Measurements from ENCODE around the gene C11orf68.

The C11orf68 gene

DNA sequence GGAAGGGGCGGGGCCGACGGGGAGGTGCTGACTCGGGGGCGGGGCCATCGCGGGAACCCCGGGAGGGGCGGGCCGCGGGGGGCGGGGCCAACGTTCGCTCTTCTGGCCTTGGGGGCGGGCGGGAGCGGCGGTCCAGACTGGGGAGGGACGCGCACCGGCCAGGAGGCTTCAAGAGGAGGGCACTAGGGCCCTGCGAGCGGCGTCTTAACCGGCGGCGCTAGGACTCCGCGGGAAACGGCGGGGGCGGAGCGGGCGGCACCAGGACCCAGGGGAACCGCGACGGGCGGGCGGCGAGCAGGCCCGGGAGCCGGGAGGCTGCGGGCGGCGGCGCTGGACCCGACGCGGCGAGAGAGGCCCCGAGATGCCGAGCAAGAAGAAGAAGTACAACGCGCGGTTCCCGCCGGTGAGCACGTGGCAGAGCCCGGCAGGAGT lies 295 bp upstream of the C11orf68 start, which contains the start of gene DRAP1 (continued):
- TF ChIP-seq SALL2 (tag by site-specific recombination; IDR thresholded peaks at IDR 0.05; ENCODE audit: borderline replicate concordance) (0 out of 2 replicates have a peak, but pooled peaks have one; percentile 51), ZNF266 (tag by site-specific recombination; IDR thresholded peaks at IDR 0.05; ENCODE audit: low read depth) (no peak), ZNF335 (tag by site-specific recombination; conservative IDR thresholded peaks at IDR 0.05) (no peak), ZNF37A (tag by site-specific recombination; IDR thresholded peaks at IDR 0.05) (peak; percentile 83), ZNF274 (IDR thresholded peaks at IDR 0.05; ENCODE audit: low read length) (no peak), ZNF274 (tag by site-specific recombination; IDR thresholded peaks at IDR 0.05; ENCODE audit: borderline replicate concordance) (no peak), ZNF366 (tag by site-specific recombination; conservative IDR thresholded peaks at IDR 0.05) (no peak), ZNF610 (tag by site-specific recombination; IDR thresholded peaks at IDR 0.05; ENCODE audit: borderline replicate concordance) (no peak), ZNF426 (tag by site-specific recombination; IDR thresholded peaks at IDR 0.05) (no peak), ZFP3 (tag by site-specific recombination; IDR thresholded peaks at IDR 0.05; ENCODE audit: low read depth) (no peak), HOXA7 (CRISPR knock-in tag; IDR thresholded peaks at IDR 0.05; ENCODE audit: borderline replicate concordance) (no peak), KLF7 (tag by site-specific recombination; IDR thresholded peaks at IDR 0.05; ENCODE audit: borderline replicate concordance) (no peak), ZNF24 (tag by site-specific recombination; IDR thresholded peaks at IDR 0.05) (no peak), ZNF394 (tag by site-specific recombination; IDR thresholded peaks at IDR 0.05; ENCODE audit: borderline replicate concordance) (no peak), KLF1 (tag by site-specific recombination; IDR thresholded peaks at IDR 0.05) (peak; percentile 52), ZNF23 (tag by site-specific recombination; IDR thresholded peaks at IDR 0.05; ENCODE audit: borderline replicate concordance) (no peak), MYNN (tag by site-specific recombination; IDR thresholded peaks at IDR 0.05; ENCODE audit: borderline replicate concordance) (no peak), ZNF654 (tag by site-specific recombination; IDR thresholded peaks at IDR 0.05; ENCODE audit: low read depth) (no peak)
- TF ChIP-seq, protein P1, sequence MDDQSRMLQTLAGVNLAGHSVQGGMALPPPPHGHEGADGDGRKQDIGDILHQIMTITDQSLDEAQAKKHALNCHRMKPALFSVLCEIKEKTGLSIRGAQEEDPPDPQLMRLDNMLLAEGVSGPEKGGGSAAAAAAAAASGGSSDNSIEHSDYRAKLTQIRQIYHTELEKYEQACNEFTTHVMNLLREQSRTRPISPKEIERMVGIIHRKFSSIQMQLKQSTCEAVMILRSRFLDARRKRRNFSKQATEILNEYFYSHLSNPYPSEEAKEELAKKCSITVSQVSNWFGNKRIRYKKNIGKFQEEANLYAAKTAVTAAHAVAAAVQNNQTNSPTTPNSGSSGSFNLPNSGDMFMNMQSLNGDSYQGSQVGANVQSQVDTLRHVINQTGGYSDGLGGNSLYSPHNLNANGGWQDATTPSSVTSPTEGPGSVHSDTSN (CRISPR knock-in tag; IDR thresholded peaks at IDR 0.05): peak; percentile 29
- TF ChIP-seq, protein P2, sequence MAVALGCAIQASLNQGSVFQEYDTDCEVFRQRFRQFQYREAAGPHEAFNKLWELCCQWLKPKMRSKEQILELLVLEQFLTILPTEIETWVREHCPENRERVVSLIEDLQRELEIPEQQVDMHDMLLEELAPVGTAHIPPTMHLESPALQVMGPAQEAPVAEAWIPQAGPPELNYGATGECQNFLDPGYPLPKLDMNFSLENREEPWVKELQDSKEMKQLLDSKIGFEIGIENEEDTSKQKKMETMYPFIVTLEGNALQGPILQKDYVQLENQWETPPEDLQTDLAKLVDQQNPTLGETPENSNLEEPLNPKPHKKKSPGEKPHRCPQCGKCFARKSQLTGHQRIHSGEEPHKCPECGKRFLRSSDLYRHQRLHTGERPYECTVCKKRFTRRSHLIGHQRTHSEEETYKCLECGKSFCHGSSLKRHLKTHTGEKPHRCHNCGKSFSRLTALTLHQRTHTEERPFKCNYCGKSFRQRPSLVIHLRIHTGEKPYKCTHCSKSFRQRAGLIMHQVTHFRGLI (tag by site-specific recombination; IDR thresholded peaks at IDR 0.05): no peak
- TF ChIP-seq, protein P3, sequence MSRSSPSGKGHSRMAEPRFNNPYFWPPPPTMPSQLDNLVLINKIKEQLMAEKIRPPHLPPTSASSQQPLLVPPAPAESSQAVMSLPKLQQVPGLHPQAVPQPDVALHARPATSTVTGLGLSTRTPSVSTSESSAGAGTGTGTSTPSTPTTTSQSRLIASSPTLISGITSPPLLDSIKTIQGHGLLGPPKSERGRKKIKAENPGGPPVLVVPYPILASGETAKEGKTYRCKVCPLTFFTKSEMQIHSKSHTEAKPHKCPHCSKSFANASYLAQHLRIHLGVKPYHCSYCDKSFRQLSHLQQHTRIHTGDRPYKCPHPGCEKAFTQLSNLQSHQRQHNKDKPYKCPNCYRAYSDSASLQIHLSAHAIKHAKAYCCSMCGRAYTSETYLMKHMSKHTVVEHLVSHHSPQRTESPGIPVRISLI (tag by site-specific recombination; IDR thresholded peaks at IDR 0.05): no peak
- TF ChIP-seq, protein P4, sequence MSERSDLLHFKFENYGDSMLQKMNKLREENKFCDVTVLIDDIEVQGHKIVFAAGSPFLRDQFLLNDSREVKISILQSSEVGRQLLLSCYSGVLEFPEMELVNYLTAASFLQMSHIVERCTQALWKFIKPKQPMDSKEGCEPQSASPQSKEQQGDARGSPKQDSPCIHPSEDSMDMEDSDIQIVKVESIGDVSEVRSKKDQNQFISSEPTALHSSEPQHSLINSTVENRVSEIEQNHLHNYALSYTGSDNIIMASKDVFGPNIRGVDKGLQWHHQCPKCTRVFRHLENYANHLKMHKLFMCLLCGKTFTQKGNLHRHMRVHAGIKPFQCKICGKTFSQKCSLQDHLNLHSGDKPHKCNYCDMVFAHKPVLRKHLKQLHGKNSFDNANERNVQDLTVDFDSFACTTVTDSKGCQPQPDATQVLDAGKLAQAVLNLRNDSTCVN (tag by site-specific recombination; optimal IDR thresholded peaks at IDR 0.05): peak; percentile 67
- TF ChIP-seq, protein P5, sequence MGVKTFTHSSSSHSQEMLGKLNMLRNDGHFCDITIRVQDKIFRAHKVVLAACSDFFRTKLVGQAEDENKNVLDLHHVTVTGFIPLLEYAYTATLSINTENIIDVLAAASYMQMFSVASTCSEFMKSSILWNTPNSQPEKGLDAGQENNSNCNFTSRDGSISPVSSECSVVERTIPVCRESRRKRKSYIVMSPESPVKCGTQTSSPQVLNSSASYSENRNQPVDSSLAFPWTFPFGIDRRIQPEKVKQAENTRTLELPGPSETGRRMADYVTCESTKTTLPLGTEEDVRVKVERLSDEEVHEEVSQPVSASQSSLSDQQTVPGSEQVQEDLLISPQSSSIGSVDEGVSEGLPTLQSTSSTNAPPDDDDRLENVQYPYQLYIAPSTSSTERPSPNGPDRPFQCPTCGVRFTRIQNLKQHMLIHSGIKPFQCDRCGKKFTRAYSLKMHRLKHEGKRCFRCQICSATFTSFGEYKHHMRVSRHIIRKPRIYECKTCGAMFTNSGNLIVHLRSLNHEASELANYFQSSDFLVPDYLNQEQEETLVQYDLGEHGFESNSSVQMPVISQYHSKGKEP (tag by site-specific recombination; IDR thresholded peaks at IDR 0.05): peak; percentile 96
- TF ChIP-seq, protein P6, sequence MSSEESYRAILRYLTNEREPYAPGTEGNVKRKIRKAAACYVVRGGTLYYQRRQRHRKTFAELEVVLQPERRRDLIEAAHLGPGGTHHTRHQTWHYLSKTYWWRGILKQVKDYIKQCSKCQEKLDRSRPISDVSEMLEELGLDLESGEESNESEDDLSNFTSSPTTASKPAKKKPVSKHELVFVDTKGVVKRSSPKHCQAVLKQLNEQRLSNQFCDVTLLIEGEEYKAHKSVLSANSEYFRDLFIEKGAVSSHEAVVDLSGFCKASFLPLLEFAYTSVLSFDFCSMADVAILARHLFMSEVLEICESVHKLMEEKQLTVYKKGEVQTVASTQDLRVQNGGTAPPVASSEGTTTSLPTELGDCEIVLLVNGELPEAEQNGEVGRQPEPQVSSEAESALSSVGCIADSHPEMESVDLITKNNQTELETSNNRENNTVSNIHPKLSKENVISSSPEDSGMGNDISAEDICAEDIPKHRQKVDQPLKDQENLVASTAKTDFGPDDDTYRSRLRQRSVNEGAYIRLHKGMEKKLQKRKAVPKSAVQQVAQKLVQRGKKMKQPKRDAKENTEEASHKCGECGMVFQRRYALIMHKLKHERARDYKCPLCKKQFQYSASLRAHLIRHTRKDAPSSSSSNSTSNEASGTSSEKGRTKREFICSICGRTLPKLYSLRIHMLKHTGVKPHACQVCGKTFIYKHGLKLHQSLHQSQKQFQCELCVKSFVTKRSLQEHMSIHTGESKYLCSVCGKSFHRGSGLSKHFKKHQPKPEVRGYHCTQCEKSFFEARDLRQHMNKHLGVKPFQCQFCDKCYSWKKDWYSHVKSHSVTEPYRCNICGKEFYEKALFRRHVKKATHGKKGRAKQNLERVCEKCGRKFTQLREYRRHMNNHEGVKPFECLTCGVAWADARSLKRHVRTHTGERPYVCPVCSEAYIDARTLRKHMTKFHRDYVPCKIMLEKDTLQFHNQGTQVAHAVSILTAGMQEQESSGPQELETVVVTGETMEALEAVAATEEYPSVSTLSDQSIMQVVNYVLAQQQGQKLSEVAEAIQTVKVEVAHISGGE (tag by site-specific recombination; conservative IDR thresholded peaks at IDR 0.05; ENCODE audit: low read depth): 0 out of 2 replicates have a peak, but pooled peaks have one; percentile 15
- TF ChIP-seq, protein P7, sequence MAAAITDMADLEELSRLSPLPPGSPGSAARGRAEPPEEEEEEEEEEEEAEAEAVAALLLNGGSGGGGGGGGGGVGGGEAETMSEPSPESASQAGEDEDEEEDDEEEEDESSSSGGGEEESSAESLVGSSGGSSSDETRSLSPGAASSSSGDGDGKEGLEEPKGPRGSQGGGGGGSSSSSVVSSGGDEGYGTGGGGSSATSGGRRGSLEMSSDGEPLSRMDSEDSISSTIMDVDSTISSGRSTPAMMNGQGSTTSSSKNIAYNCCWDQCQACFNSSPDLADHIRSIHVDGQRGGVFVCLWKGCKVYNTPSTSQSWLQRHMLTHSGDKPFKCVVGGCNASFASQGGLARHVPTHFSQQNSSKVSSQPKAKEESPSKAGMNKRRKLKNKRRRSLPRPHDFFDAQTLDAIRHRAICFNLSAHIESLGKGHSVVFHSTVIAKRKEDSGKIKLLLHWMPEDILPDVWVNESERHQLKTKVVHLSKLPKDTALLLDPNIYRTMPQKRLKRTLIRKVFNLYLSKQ (tag by site-specific recombination; IDR thresholded peaks at IDR 0.05; ENCODE audit: borderline replicate concordance): no peak
- TF ChIP-seq, protein P8, sequence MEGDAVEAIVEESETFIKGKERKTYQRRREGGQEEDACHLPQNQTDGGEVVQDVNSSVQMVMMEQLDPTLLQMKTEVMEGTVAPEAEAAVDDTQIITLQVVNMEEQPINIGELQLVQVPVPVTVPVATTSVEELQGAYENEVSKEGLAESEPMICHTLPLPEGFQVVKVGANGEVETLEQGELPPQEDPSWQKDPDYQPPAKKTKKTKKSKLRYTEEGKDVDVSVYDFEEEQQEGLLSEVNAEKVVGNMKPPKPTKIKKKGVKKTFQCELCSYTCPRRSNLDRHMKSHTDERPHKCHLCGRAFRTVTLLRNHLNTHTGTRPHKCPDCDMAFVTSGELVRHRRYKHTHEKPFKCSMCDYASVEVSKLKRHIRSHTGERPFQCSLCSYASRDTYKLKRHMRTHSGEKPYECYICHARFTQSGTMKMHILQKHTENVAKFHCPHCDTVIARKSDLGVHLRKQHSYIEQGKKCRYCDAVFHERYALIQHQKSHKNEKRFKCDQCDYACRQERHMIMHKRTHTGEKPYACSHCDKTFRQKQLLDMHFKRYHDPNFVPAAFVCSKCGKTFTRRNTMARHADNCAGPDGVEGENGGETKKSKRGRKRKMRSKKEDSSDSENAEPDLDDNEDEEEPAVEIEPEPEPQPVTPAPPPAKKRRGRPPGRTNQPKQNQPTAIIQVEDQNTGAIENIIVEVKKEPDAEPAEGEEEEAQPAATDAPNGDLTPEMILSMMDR (tag by site-specific recombination; IDR thresholded peaks at IDR 0.05): no peak

All from HEK293 (cell line).